B cell (primary cell): ENCODE results near the gene HHLA2. TPM values are rescaled to one million over a fixed set of nuclear protein-coding genes. Genes with fewer than 3 reads are reported as not detected.

ENCODE experiments used
- ATAC-seq: fragments of 200-7000 bp; cut with Tn5 transposase; one replicate; pipeline ENCODE4 v1.10.0; 2021; ENCODE audit warnings: low read depth, mild to moderate bottlenecking, moderate number of reproducible peaks, moderate library complexity
- CTCF ChIA-PET: fragments of 350-600 bp; sonication (Branson Sonifier 250); formaldehyde crosslinking; loops from one replicate; lab custom pipeline; 2021; ENCODE audit warnings: antibody characterized with exemption, inconsistent platforms; lab: Charles Lee
- POLR2A ChIA-PET: fragments of 350-600 bp; sonication (Branson Sonifier 250); formaldehyde crosslinking; loops from one replicate; lab custom pipeline; 2021; ENCODE audit warnings: antibody characterized with exemption; lab: Charles Lee
- DNase-seq: peaks from one replicate; pipeline ENCODE4 v3.0.0; 2013
- H2AFZ ChIP-seq: 2 replicates; pipeline ENCODE4 v1.6.1; 2012; ENCODE audit warnings: mild to moderate bottlenecking, low read depth, low read length; ENCODE audit not compliant: insufficient read depth, poor library complexity, severe bottlenecking
- H3K27ac ChIP-seq, 2 donors: 1 replicate in 1 of 2; 2 replicates in 1 of 2; pipeline ENCODE4 v1.5.1; 2012 to 2013; ENCODE audit warnings: low read length in 2 of 2, mild to moderate bottlenecking in 2 of 2, moderate library complexity in 1 of 2
- H3K27me3 ChIP-seq, 4 experiments: fragments of 200-600 bp in 1 of 4; sonication (generic) in 1 of 4; replicated peaks in 1 of 4; 1 replicate in 2 of 4; 2 replicates in 2 of 4; pipeline versions ENCODE4 v1.6.1 to v1.7.0; 2013 to 2016; ENCODE audit warnings: low read length in 3 of 4, mild to moderate bottlenecking in 2 of 4, mixed read lengths in 1 of 4, moderate library complexity in 1 of 4; ENCODE audit not compliant: insufficient read depth in 4 of 4, control insufficient read depth in 3 of 4; ENCODE audit errors: control extremely low read depth in 1 of 4
- H3K36me3 ChIP-seq, 2 experiments: replicated peaks in 1 of 2; 1 replicate in 1 of 2; 2 replicates in 1 of 2; pipeline versions ENCODE4 v1.6.1 to v1.7.1; 2013; ENCODE audit warnings: low read length in 1 of 2; ENCODE audit not compliant: insufficient read depth in 2 of 2, control insufficient read depth in 1 of 2; ENCODE audit errors: control extremely low read depth in 1 of 2, extremely low read depth in 1 of 2
- H3K4me1 ChIP-seq, 2 donors: fragments of 200-600 bp in 1 of 2; sonication (generic) in 1 of 2; 1 replicate in 1 of 2; 2 replicates in 1 of 2; pipeline versions ENCODE4 v1.5.1 to v1.6.1; 2013 to 2017; ENCODE audit warnings: low read length in 2 of 2; ENCODE audit not compliant: control insufficient read depth in 2 of 2, insufficient read depth in 2 of 2
- H3K4me2 ChIP-seq: replicated peaks from 2 replicates; pipeline ENCODE3; 2012; ENCODE audit warnings: mild to moderate bottlenecking, low read depth, low read length; ENCODE audit not compliant: poor library complexity, severe bottlenecking
- H3K4me3 ChIP-seq, 5 experiments: fragments of 200-600 bp in 1 of 5; sonication (generic) in 1 of 5; 1 replicate in 3 of 5; 2 replicates in 2 of 5; pipeline versions ENCODE4 v1.5.1 to v1.7.0; 2011 to 2016; ENCODE audit warnings: low read length in 4 of 5, mild to moderate bottlenecking in 4 of 5, low read depth in 2 of 5, control low read depth in 1 of 5, moderate library complexity in 1 of 5; ENCODE audit not compliant: insufficient read depth in 1 of 5; ENCODE audit errors: control extremely low read depth in 1 of 5, extremely low read depth in 1 of 5
- H3K79me2 ChIP-seq: fragments of 200-600 bp; sonication (generic); one replicate; pipeline ENCODE4 v1.6.0; 2016; ENCODE audit warnings: low read length; ENCODE audit not compliant: control insufficient read depth, insufficient read depth
- H3K9ac ChIP-seq: fragments of 200-600 bp; sonication (generic); 2 replicates; pipeline ENCODE4 v1.6.1; 2017; ENCODE audit warnings: mild to moderate bottlenecking, low read length, moderate library complexity
- H3K9me3 ChIP-seq, 3 donors: one replicate each; pipeline versions ENCODE4 v1.6.1 to v1.7.1; 2013; ENCODE audit warnings: low read length in 2 of 3; ENCODE audit not compliant: control insufficient read depth in 2 of 3, insufficient read depth in 1 of 3; ENCODE audit errors: control extremely low read depth in 1 of 3
- H4K20me1 ChIP-seq: 2 replicates; pipeline ENCODE4 v1.6.0; 2012; ENCODE audit warnings: mild to moderate bottlenecking, low read length; ENCODE audit not compliant: insufficient read depth, control insufficient read depth, poor library complexity, severe bottlenecking
- H3K27ac Mint-ChIP-seq: one replicate; pipeline ENCODE4 v1.8.0; 2021; ENCODE audit warnings: mixed read lengths
- H3K27me3 Mint-ChIP-seq: one replicate; pipeline ENCODE4 v1.8.0; 2021; ENCODE audit warnings: mixed read lengths
- H3K4me1 Mint-ChIP-seq: one replicate; pipeline ENCODE4 v1.8.0; 2021; ENCODE audit warnings: mixed read lengths
- H3K4me3 Mint-ChIP-seq: one replicate; pipeline ENCODE4 v1.8.0; 2021; ENCODE audit warnings: mixed read lengths
- H3K9me3 Mint-ChIP-seq: one replicate; pipeline ENCODE4 v1.8.0; 2022; ENCODE audit warnings: mixed read lengths; ENCODE audit not compliant: insufficient read depth
- EZH2 ChIP-seq: IDR thresholded peaks from 2 replicates; pipeline ENCODE4 v1.6.1; 2012; ENCODE audit warnings: borderline replicate concordance, low read depth, mild to moderate bottlenecking, moderate library complexity, low read length; ENCODE audit not compliant: insufficient read depth, poor library complexity, severe bottlenecking
- intact Hi-C: fragments of 100-400 bp; cut with micrococcal nuclease; formaldehyde crosslinking; loops from one replicate; pipeline ENCODE4 v1.10.0; 2022
- polyA plus RNA-seq: library from polyadenylated mRNA; depleted of rRNA; stranded (reverse); fragments of >200 nt; gene quantifications from 2 replicates; pipeline ENCODE4 v1.2.3, GENCODE V29; 2012
- total RNA-seq, 2 donors: library from RNA; stranded (reverse); fragments of 120-200 nt in 1 of 2; gene quantifications; 1 replicate in 1 of 2; 2 replicates in 1 of 2; pipeline versions ENCODE4 v1.2.3 to v1.2.4, GENCODE V29; 2013 to 2022
- TF ChIP-seq, protein P1 (sequence below): fragments of 200-600 bp; IDR thresholded peaks from one replicate; pipeline ENCODE4 v1.8.0; 2022; ENCODE audit warnings: antibody characterized with exemption, mild to moderate bottlenecking

Gene HHLA2
- total and polyA plus RNA-seq, 2 donors (not counting 1 experiment from before 2014, with no cell fraction given): 0.84 TPM

DNA sequence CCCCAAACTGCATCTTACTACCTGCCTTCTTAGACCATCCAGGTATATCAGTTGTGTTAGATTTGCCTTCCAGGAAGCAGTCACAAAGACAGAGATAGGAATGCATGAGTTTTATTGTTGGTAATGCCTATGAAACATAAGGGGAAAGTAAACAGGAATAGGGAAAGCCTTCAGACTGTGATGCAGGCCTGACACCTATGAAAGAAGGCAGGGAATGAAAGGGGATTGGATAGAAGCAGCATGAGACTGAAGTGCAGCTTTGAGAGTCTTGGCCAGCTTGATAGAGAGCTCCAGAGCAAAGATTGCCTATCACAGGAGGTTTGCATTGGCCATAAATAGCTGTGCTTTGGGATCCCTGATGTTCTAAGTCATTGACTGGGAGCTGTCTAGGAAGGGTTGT lies 15.9 kb upstream of the HHLA2 start:
- Mint-ChIP-seq H3K27me3 (no peaks in the 10 kb centered on the region), H3K9me3 (peaks cover 8% of the 10 kb centered on the region), H3K4me3 (no peak overlapping the region), H3K27ac (no peak overlapping the region), H3K4me1 (no peaks in the 10 kb centered on the region)
- Histone ChIP-seq H3K4me3 (no peak overlapping the region), H3K79me2 (no peaks in the 10 kb centered on the region), H3K36me3 (no peaks in the 10 kb centered on the region), H3K27ac (no peak overlapping the region), H3K9me3 (peaks cover 0 to 29% (median 12%) of the 10 kb centered on the region in 3 donors), H3K4me2 (no peak overlapping the region), H3K4me1 (no peaks in the 10 kb centered on the region), H2AFZ (no peak overlapping the region), H3K9ac (no peak overlapping the region), H3K27me3 (no peaks in the 10 kb centered on the region), H4K20me1 (no peaks in the 10 kb centered on the region)
- CTCF ChIA-PET: no interaction called here
- intact Hi-C loops: no loop called here
- DNase-seq (no peak), ATAC-seq (no peak)
- TF ChIP-seq, protein P1, sequence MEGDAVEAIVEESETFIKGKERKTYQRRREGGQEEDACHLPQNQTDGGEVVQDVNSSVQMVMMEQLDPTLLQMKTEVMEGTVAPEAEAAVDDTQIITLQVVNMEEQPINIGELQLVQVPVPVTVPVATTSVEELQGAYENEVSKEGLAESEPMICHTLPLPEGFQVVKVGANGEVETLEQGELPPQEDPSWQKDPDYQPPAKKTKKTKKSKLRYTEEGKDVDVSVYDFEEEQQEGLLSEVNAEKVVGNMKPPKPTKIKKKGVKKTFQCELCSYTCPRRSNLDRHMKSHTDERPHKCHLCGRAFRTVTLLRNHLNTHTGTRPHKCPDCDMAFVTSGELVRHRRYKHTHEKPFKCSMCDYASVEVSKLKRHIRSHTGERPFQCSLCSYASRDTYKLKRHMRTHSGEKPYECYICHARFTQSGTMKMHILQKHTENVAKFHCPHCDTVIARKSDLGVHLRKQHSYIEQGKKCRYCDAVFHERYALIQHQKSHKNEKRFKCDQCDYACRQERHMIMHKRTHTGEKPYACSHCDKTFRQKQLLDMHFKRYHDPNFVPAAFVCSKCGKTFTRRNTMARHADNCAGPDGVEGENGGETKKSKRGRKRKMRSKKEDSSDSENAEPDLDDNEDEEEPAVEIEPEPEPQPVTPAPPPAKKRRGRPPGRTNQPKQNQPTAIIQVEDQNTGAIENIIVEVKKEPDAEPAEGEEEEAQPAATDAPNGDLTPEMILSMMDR: no peak
- TF ChIP-seq EZH2: no peak
- POLR2A ChIA-PET: interaction anchor here (1.0 kb wide), 1 partner anchor 9 kb away, joined by 3 read pairs; no protein-coding TSS in a partner anchor

DNA sequence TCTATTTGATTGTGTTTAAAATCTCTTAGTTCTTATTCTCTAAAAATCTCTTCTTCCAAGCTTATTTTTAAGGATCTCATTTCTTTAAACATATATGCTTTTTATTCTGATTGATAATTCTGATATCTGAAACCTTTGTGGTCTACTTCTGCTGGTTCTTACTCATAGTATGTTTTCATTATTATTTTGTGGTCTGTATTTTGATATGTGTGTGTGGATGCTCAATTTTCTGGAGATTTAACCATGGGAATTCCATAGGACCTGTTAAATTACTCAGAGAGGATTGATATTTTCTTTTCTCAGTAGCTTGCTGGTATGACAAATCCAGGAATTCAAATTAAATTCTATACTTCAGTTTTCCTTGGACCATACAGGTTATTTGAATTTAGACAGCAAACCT lies 14.7 kb upstream of the HHLA2 start:
- peaks cover 0 to 29% (median 12%) of the 10 kb centered on the region in 3 donors for H3K9me3 ChIP-seq
- no peaks in the 10 kb centered on the region for H3K4me1 ChIP-seq
- no peak for TF ChIP-seq EZH2
- TF ChIP-seq, protein P1: no peak
- Mint-ChIP-seq H3K9me3 (peaks cover 10% of the 10 kb centered on the region), H3K4me1 (no peaks in the 10 kb centered on the region), H3K27ac (no peak overlapping the region), H3K4me3 (no peak overlapping the region), H3K27me3 (no peaks in the 10 kb centered on the region)
- ATAC-seq: no peak
- DNase-seq: no peak
- ChIA-PET CTCF (no interaction called here), POLR2A (no interaction called here)
- H4K20me1 ChIP-seq: no peaks in the 10 kb centered on the region
- H3K9ac ChIP-seq: no peak overlapping the region
- no peak overlapping the region for H3K4me2 ChIP-seq
- intact Hi-C loops: no loop called here
- H3K4me3 ChIP-seq: no peak overlapping the region
- H3K36me3 ChIP-seq: no peaks in the 10 kb centered on the region
- no peaks in the 10 kb centered on the region for H3K27me3 ChIP-seq
- no peaks in the 10 kb centered on the region for H3K79me2 ChIP-seq
- no peak overlapping the region for H3K27ac ChIP-seq
- no peak overlapping the region for H2AFZ ChIP-seq
